ENCODE results near the gene CNKSR3.
"Not testable (repeated sequence)": the region's sequence is repeated elsewhere in the genome, so short reads cannot be mapped to it uniquely, and the experiment has no call there.

The CNKSR3 gene

GRCh38 chr6:154536999-154537398 lies 26.5 kb upstream of the CNKSR3 start:
- Mint-ChIP-seq H3K4me3 (no peak overlapping the region), H3K4me1 (ENCODE audit: low read depth) (no peaks in the 10 kb centered on the region)

GRCh38 chr6:154536255-154536654 lies 25.8 kb upstream of the CNKSR3 start:
- H3K9me3 Mint-ChIP-seq (ENCODE audit: low read depth): no peaks in the 10 kb centered on the region
- no peaks in the 10 kb centered on the region for H3K4me1 Mint-ChIP-seq (ENCODE audit: low read depth)
- H3K27me3 Mint-ChIP-seq: no peaks in the 10 kb centered on the region
- no peaks in the 10 kb centered on the region for H3K36me3 Mint-ChIP-seq
- H3K4me3 Mint-ChIP-seq: no peak overlapping the region
- H3K27ac Mint-ChIP-seq: no peak overlapping the region

More at GRCh38 chr6:154536999-154537398, 26.5 kb upstream of the CNKSR3 start:
- Mint-ChIP-seq H3K9me3 (ENCODE audit: low read depth) (no peaks in the 10 kb centered on the region), H3K27ac (no peak overlapping the region), H3K27me3 (no peaks in the 10 kb centered on the region), H3K36me3 (no peaks in the 10 kb centered on the region)

GRCh38 chr6:154535851-154536250 lies 25.4 kb upstream of the CNKSR3 start:
- Mint-ChIP-seq H3K4me3 (no peak overlapping the region), H3K27ac (no peak overlapping the region), H3K9me3 (ENCODE audit: low read depth) (no peaks in the 10 kb centered on the region), H3K36me3 (no peaks in the 10 kb centered on the region), H3K27me3 (no peaks in the 10 kb centered on the region), H3K4me1 (ENCODE audit: low read depth) (no peaks in the 10 kb centered on the region)

- H3K27me3 Mint-ChIP-seq: no peaks in the 10 kb centered on the region
- H3K36me3 Mint-ChIP-seq: no peaks in the 10 kb centered on the region
- H3K9me3 Mint-ChIP-seq (ENCODE audit: low read depth): no peaks in the 10 kb centered on the region
- H3K27ac Mint-ChIP-seq: no peak overlapping the region
- H3K4me3 Mint-ChIP-seq: no peak overlapping the region
- no peaks in the 10 kb centered on the region for H3K4me1 Mint-ChIP-seq (ENCODE audit: low read depth)
Measured at GRCh38 chr6:154535147-154535546, 24.7 kb upstream of the CNKSR3 start.

GRCh38 chr6:154534531-154534930 lies 24.0 kb upstream of the CNKSR3 start:
- Mint-ChIP-seq H3K27me3 (no peaks in the 10 kb centered on the region), H3K4me3 (no peak overlapping the region), H3K9me3 (ENCODE audit: low read depth) (no peaks in the 10 kb centered on the region), H3K36me3 (no peaks in the 10 kb centered on the region), H3K27ac (no peak overlapping the region), H3K4me1 (ENCODE audit: low read depth) (no peaks in the 10 kb centered on the region)

GRCh38 chr6:154532426-154532825 lies 21.9 kb upstream of the CNKSR3 start:
- Mint-ChIP-seq H3K27me3 (no peaks in the 10 kb centered on the region), H3K4me1 (ENCODE audit: low read depth) (no peaks in the 10 kb centered on the region), H3K27ac (no peak overlapping the region), H3K9me3 (ENCODE audit: low read depth) (no peaks in the 10 kb centered on the region), H3K36me3 (no peaks in the 10 kb centered on the region), H3K4me3 (no peak overlapping the region)

- Mint-ChIP-seq H3K36me3 (no peaks in the 10 kb centered on the region), H3K4me1 (ENCODE audit: low read depth) (peaks cover 2% of the 10 kb centered on the region), H3K9me3 (ENCODE audit: low read depth) (no peaks in the 10 kb centered on the region), H3K4me3 (no peak overlapping the region), H3K27me3 (no peaks in the 10 kb centered on the region), H3K27ac (no peak overlapping the region)
Measured at GRCh38 chr6:154529957-154530356, 19.5 kb upstream of the CNKSR3 start.

- H3K27me3 Mint-ChIP-seq: no peaks in the 10 kb centered on the region
- H3K36me3 Mint-ChIP-seq: no peaks in the 10 kb centered on the region
- H3K4me1 Mint-ChIP-seq (ENCODE audit: low read depth): peaks cover 2% of the 10 kb centered on the region
- no peak overlapping the region for H3K27ac Mint-ChIP-seq
- no peak overlapping the region for H3K4me3 Mint-ChIP-seq
- no peaks in the 10 kb centered on the region for H3K9me3 Mint-ChIP-seq (ENCODE audit: low read depth)
Measured at GRCh38 chr6:154528310-154528915, 17.9 kb upstream of the CNKSR3 start.

GRCh38 chr6:154526996-154527395 lies 16.5 kb upstream of the CNKSR3 start:
- Mint-ChIP-seq H3K4me3 (no peak overlapping the region), H3K27me3 (no peaks in the 10 kb centered on the region), H3K9me3 (ENCODE audit: low read depth) (no peaks in the 10 kb centered on the region), H3K36me3 (no peaks in the 10 kb centered on the region), H3K4me1 (ENCODE audit: low read depth) (peaks cover 2% of the 10 kb centered on the region), H3K27ac (no peak overlapping the region)

- H3K4me3 Mint-ChIP-seq: no peak overlapping the region
- H3K36me3 Mint-ChIP-seq: no peaks in the 10 kb centered on the region
- H3K9me3 Mint-ChIP-seq (ENCODE audit: low read depth): no peaks in the 10 kb centered on the region
- H3K27me3 Mint-ChIP-seq: peaks cover 3% of the 10 kb centered on the region
- no peak overlapping the region for H3K27ac Mint-ChIP-seq
- H3K4me1 Mint-ChIP-seq (ENCODE audit: low read depth): peaks cover 2% of the 10 kb centered on the region
Measured at GRCh38 chr6:154522576-154522975, 12.1 kb upstream of the CNKSR3 start.

GRCh38 chr6:154521412-154521811 lies 10.9 kb upstream of the CNKSR3 start:
- no peak overlapping the region for H3K27ac Mint-ChIP-seq

GRCh38 chr6:154520280-154520679 lies 9.8 kb upstream of the CNKSR3 start:
- Mint-ChIP-seq H3K27me3 (peaks cover 8% of the 10 kb centered on the region), H3K4me3 (no peak overlapping the region), H3K9me3 (ENCODE audit: low read depth) (no peaks in the 10 kb centered on the region), H3K27ac (no peak overlapping the region), H3K4me1 (ENCODE audit: low read depth) (no peaks in the 10 kb centered on the region), H3K36me3 (no peaks in the 10 kb centered on the region)

More at GRCh38 chr6:154521412-154521811, 10.9 kb upstream of the CNKSR3 start:
- no peaks in the 10 kb centered on the region for H3K4me1 Mint-ChIP-seq (ENCODE audit: low read depth)
- no peaks in the 10 kb centered on the region for H3K9me3 Mint-ChIP-seq (ENCODE audit: low read depth)
- no peaks in the 10 kb centered on the region for H3K36me3 Mint-ChIP-seq
- peaks cover 3% of the 10 kb centered on the region for H3K27me3 Mint-ChIP-seq
- no peak overlapping the region for H3K4me3 Mint-ChIP-seq

- no peaks in the 10 kb centered on the region for H3K9me3 Mint-ChIP-seq (ENCODE audit: low read depth)
- H3K4me3 Mint-ChIP-seq: no peak overlapping the region
- no peak overlapping the region for H3K27ac Mint-ChIP-seq
- no peaks in the 10 kb centered on the region for H3K36me3 Mint-ChIP-seq
- peaks cover 8% of the 10 kb centered on the region for H3K27me3 Mint-ChIP-seq
- no peaks in the 10 kb centered on the region for H3K4me1 Mint-ChIP-seq (ENCODE audit: low read depth)
Measured at GRCh38 chr6:154518396-154518795, 7.9 kb upstream of the CNKSR3 start.

GRCh38 chr6:154516276-154516675 lies 5.8 kb upstream of the CNKSR3 start:
- Mint-ChIP-seq H3K4me3 (no peak overlapping the region), H3K9me3 (ENCODE audit: low read depth) (no peaks in the 10 kb centered on the region), H3K27ac (no peak overlapping the region), H3K36me3 (no peaks in the 10 kb centered on the region), H3K4me1 (ENCODE audit: low read depth) (peaks cover 2% of the 10 kb centered on the region), H3K27me3 (peaks cover 23% of the 10 kb centered on the region)

GRCh38 chr6:154515826-154516225 lies 5.3 kb upstream of the CNKSR3 start:
- H3K27ac Mint-ChIP-seq: no peak overlapping the region
- no peak overlapping the region for H3K4me3 Mint-ChIP-seq
- peaks cover 23% of the 10 kb centered on the region for H3K27me3 Mint-ChIP-seq
- H3K36me3 Mint-ChIP-seq: no peaks in the 10 kb centered on the region
- peaks cover 4% of the 10 kb centered on the region for H3K4me1 Mint-ChIP-seq (ENCODE audit: low read depth)
- H3K9me3 Mint-ChIP-seq (ENCODE audit: low read depth): no peaks in the 10 kb centered on the region

- not testable (repeated sequence) for H3K36me3 Mint-ChIP-seq; H3K4me3 Mint-ChIP-seq; H3K4me1 Mint-ChIP-seq (ENCODE audit: low read depth); H3K27ac Mint-ChIP-seq; H3K9me3 Mint-ChIP-seq (ENCODE audit: low read depth)
- peaks cover 25% of the 10 kb centered on the region for H3K27me3 Mint-ChIP-seq
Measured at GRCh38 chr6:154515076-154515475, 4.6 kb upstream of the CNKSR3 start.
